ENCODE data around the gene CSRP1. TPM values are rescaled to one million over a fixed set of nuclear protein-coding genes. Genes with fewer than 3 reads are reported as not detected.

CSRP1 gene
- polyA plus RNA-seq, 2 of the 4 experiments (the other 2 are of a cell fraction) = 277 to 655 TPM

- peaks cover 80% of the 10 kb centered on the region for H3K4me1 ChIP-seq
- POLR2A ChIA-PET = interaction anchor here (0.5 to 3.4 kb wide), 6 partner anchors 13 to 40 kb away, joined by 3 to 34 read pairs (median 14); no protein-coding TSS in a partner anchor
- CTCF ChIA-PET = interaction anchor here (0.9 to 15.2 kb wide), 8 partner anchors 9 to 50 kb away, joined by 3 to 234 read pairs (median 8); no protein-coding TSS in a partner anchor
- H3K4me2 ChIP-seq = peak overlapping the region; percentile 80
- 74% methylated on average over 7 of the region's 7 CpGs for WGBS (ENCODE audit: missing lambda C conversion rate)
- TF ChIP-seq SMC3 (IDR thresholded peaks at IDR 0.05) (peak; percentile 32; the same call in 2 of the 3 replicates), EHF (CRISPR knock-in tag; IDR thresholded peaks at IDR 0.05) (no peak), CTCF (IDR thresholded peaks at IDR 0.05) (peak; percentile 24; the same call in 1 of the 3 replicates), RAD21 (conservative IDR thresholded peaks at IDR 0.05 in 1 of 2, IDR thresholded peaks at IDR 0.05 in 1 of 2) (peak; percentile 48 to 54), POLR2AphosphoS2 (conservative IDR thresholded peaks at IDR 0.05; ENCODE audit: low read length) (0 out of 2 replicates have a peak, but pooled peaks have one; percentile 53), HES2 (IDR thresholded peaks at IDR 0.05) (no peak)
- TF ChIP-seq, protein P1, sequence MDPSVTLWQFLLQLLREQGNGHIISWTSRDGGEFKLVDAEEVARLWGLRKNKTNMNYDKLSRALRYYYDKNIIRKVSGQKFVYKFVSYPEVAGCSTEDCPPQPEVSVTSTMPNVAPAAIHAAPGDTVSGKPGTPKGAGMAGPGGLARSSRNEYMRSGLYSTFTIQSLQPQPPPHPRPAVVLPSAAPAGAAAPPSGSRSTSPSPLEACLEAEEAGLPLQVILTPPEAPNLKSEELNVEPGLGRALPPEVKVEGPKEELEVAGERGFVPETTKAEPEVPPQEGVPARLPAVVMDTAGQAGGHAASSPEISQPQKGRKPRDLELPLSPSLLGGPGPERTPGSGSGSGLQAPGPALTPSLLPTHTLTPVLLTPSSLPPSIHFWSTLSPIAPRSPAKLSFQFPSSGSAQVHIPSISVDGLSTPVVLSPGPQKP (IDR thresholded peaks at IDR 0.05; ENCODE audit: low read depth, low read length) = no peak
- peak in 1 of 2 experiments; percentile 57 for DNase-seq (ENCODE audit: low read depth in 1 of 2, low spot score in 1 of 2)
- ATAC-seq = peak; percentile 48 to 56
- H3K9me3 ChIP-seq = no peaks in the 10 kb centered on the region
- H3K27ac ChIP-seq = peak overlapping the region; percentile 98 to 99
- no peak overlapping the region for H3K4me3 ChIP-seq
- no peak for FAIRE-seq
Measured at GRCh38 chr1:201463071-201463552, 43.8 kb downstream of the CSRP1 start.

DNA sequence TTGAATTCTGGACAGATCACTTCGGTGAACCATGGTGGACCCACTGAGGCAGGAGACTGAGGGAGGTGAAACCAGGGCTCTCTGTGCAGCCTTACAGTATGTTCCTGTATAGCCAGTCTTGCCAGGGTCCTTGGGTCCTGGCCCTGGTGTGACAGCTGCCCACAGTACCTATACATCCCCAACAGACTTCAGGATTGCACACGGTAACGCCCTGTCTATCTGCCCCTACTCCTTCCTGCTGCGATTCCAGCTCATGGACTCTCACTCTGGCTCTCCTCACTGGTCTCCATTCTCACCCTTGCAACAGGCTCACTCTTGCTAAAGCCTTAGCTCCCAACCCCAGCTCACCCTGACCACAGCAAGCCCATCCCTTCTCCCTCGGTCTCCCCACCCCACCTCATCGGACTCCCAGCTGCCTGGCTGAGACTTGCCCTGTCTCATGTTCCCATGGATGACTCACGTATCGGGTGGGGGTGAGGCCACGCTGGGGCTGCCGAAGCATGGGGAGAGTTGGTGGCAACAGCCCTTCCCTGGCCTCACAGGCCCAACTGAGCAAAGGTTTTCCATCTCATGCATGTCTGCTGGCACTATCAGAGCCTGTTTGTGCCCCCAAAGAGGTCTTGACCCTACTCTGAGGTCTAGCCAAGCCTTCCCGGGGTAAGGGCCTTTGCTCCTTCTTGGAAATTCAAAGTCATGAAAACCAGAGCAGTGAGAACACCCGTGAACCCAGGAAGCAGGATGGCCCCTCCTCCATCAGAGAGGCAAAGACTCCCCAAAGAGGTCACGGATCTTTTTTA is 45.1 kb downstream of the CSRP1 start:
- WGBS (ENCODE audit: missing lambda C conversion rate) = 8% methylated on average over 12 of the region's 13 CpGs
- Histone ChIP-seq H3K4me2 (peak overlapping the region; percentile 80), H3K4me3 (0 out of 3 replicates have a peak overlapping the region, but pooled peaks have one; percentile 10), H3K4me1 (peaks cover 86% of the 10 kb centered on the region), H3K27ac (peak overlapping the region; percentile 98 to 99), H3K9me3 (no peaks in the 10 kb centered on the region)
- ATAC-seq = peak; percentile 74 to 79
- peak; percentile 70 for FAIRE-seq
- POLR2A ChIA-PET = interaction anchor here (1.1 to 3.4 kb wide), 8 partner anchors 8 to 42 kb away, joined by 3 to 34 read pairs (median 10); partner anchors contain the start of gene PHLDA3
- CTCF ChIA-PET = interaction anchor here (0.6 to 20.1 kb wide), 12 partner anchors 7 to 73 kb away, joined by 3 to 376 read pairs (median 6); partner anchors contain the start of genes CSRP1 and PHLDA3
- DNase-seq (ENCODE audit: low read depth in 1 of 2, low spot score in 1 of 2) = peak; percentile 90 to 91
- no peak for TF ChIP-seq BHLHE40 (IDR thresholded peaks at IDR 0.05; ENCODE audit: low read depth, low read length)
- TF ChIP-seq, protein P2, sequence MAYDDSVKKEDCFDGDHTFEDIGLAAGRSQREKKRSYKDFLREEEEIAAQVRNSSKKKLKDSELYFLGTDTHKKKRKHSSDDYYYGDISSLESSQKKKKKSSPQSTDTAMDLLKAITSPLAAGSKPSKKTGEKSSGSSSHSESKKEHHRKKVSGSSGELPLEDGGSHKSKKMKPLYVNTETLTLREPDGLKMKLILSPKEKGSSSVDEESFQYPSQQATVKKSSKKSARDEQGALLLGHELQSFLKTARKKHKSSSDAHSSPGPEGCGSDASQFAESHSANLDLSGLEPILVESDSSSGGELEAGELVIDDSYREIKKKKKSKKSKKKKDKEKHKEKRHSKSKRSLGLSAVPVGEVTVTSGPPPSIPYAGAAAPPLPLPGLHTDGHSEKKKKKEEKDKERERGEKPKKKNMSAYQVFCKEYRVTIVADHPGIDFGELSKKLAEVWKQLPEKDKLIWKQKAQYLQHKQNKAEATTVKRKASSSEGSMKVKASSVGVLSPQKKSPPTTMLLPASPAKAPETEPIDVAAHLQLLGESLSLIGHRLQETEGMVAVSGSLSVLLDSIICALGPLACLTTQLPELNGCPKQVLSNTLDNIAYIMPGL (CRISPR knock-in tag; IDR thresholded peaks at IDR 0.05; ENCODE audit: borderline replicate concordance) = no peak
- peak; percentile 43 for TF ChIP-seq TFCP2L1 (CRISPR knock-in tag; IDR thresholded peaks at IDR 0.05)
- no peak for TF ChIP-seq KDM5A (IDR thresholded peaks at IDR 0.05)
- TF ChIP-seq EHMT2 (IDR thresholded peaks at IDR 0.05; ENCODE audit: low read depth) = no peak
- no peak for TF ChIP-seq RNF2 (IDR thresholded peaks at IDR 0.05; ENCODE audit: borderline replicate concordance, low read depth)
- no peak for TF ChIP-seq KDM1A (IDR thresholded peaks at IDR 0.05; ENCODE audit: low read depth)
- TF ChIP-seq CHD4 (IDR thresholded peaks at IDR 0.05; ENCODE audit: borderline replicate concordance) = no peak
- TF ChIP-seq ZFP36 (IDR thresholded peaks at IDR 0.05; ENCODE audit: borderline replicate concordance, partially characterized antibody) = no peak
- no peak for TF ChIP-seq HOXA7 (CRISPR knock-in tag; IDR thresholded peaks at IDR 0.05)
- TF ChIP-seq JUNB (IDR thresholded peaks at IDR 0.05) = peak; percentile 54; the same call in 1 of the 2 replicates
- no peak for TF ChIP-seq CBX2 (IDR thresholded peaks at IDR 0.05; ENCODE audit: borderline replicate concordance, low read depth)
- TF ChIP-seq POLR2AphosphoS2 (conservative IDR thresholded peaks at IDR 0.05; ENCODE audit: low read length) = no peak; the same call in 1 of the 2 replicates
- no peak; the same call in 1 of the 2 replicates for TF ChIP-seq RARB (CRISPR knock-in tag; IDR thresholded peaks at IDR 0.05)
- TF ChIP-seq HDAC2 (IDR thresholded peaks at IDR 0.05) = no peak
- TF ChIP-seq CTCF (IDR thresholded peaks at IDR 0.05) = no peak
- TF ChIP-seq ATOH8 (CRISPR knock-in tag; IDR thresholded peaks at IDR 0.05; ENCODE audit: low read depth) = peak; percentile 6; the same call in 1 of the 2 replicates
- TF ChIP-seq, protein P3, sequence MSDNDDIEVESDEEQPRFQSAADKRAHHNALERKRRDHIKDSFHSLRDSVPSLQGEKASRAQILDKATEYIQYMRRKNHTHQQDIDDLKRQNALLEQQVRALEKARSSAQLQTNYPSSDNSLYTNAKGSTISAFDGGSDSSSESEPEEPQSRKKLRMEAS (IDR thresholded peaks at IDR 0.05) = peak; percentile 97
- no peak for TF ChIP-seq CHD2 (IDR thresholded peaks at IDR 0.05; ENCODE audit: low read length, partially characterized antibody)
- no peak for TF ChIP-seq MAFK (IDR thresholded peaks at IDR 0.05; ENCODE audit: partially characterized antibody)
